Hepatocyte (in vitro differentiated cells): Measurements from ENCODE around the gene PRSS22. TPM values are rescaled to one million over a fixed set of nuclear protein-coding genes. Genes with fewer than 3 reads are reported as not detected.

Source experiments
- DNase-seq: peaks from one replicate; pipeline ENCODE4 v3.0.0-alpha.2; 2016; ENCODE audit warnings: low spot score
- H2AFZ ChIP-seq: fragments of 200-600 bp; sonication (generic); 2 replicates; pipeline ENCODE4 v1.6.0; 2016; ENCODE audit warnings: antibody characterized with exemption, mild to moderate bottlenecking
- H3K27ac ChIP-seq: fragments of 200-600 bp; sonication (generic); 2 replicates; pipeline ENCODE4 v1.5.1; 2016; ENCODE audit warnings: mild to moderate bottlenecking
- H3K27me3 ChIP-seq: fragments of 200-600 bp; sonication (generic); 2 replicates; pipeline ENCODE4 v1.6.1; 2016
- H3K36me3 ChIP-seq: fragments of 200-600 bp; sonication (generic); replicated peaks from 2 replicates; pipeline ENCODE4 v1.5.1; 2016; ENCODE audit warnings: low read depth; ENCODE audit not compliant: insufficient read depth
- H3K4me1 ChIP-seq: fragments of 200-600 bp; sonication (generic); 2 replicates; pipeline ENCODE4 v1.5.1; 2016; ENCODE audit warnings: mild to moderate bottlenecking, moderate library complexity; ENCODE audit not compliant: insufficient read depth
- H3K4me2 ChIP-seq: fragments of 200-600 bp; sonication (generic); 2 replicates; pipeline ENCODE4 v1.6.0; 2016
- H3K4me3 ChIP-seq: fragments of 200-600 bp; sonication (generic); 2 replicates; pipeline ENCODE4 v1.5.1; 2016; ENCODE audit warnings: mild to moderate bottlenecking
- H3K79me2 ChIP-seq: fragments of 200-600 bp; sonication (generic); 2 replicates; pipeline ENCODE4 v1.6.0; 2017; ENCODE audit warnings: mild to moderate bottlenecking
- H3K9me2 ChIP-seq: fragments of 200-600 bp; sonication (generic); replicated peaks from 2 replicates; pipeline ENCODE4 v1.6.0; 2017; ENCODE audit warnings: mild to moderate bottlenecking; ENCODE audit not compliant: insufficient read depth
- H3K9me3 ChIP-seq: fragments of 200-600 bp; sonication (generic); 2 replicates; pipeline ENCODE4 v1.5.1; 2016; ENCODE audit warnings: low read depth, mild to moderate bottlenecking
- H4K20me1 ChIP-seq: fragments of 200-600 bp; sonication (generic); 2 replicates; pipeline ENCODE4 v1.6.0; 2016; ENCODE audit warnings: mild to moderate bottlenecking; ENCODE audit not compliant: insufficient read depth, poor library complexity, severe bottlenecking
- EZH2 ChIP-seq: fragments of 200-600 bp; sonication (generic); IDR thresholded peaks from 2 replicates; pipeline ENCODE4 v1.6.1; 2016; ENCODE audit warnings: antibody characterized with exemption, mild to moderate bottlenecking, borderline replicate concordance
- EZH2phosphoT487 ChIP-seq: fragments of 200-600 bp; sonication (generic); IDR thresholded peaks from one replicate; pipeline ENCODE4 v1.6.1; 2018; ENCODE audit warnings: antibody characterized with exemption, mild to moderate bottlenecking, low read depth, moderate library complexity; ENCODE audit not compliant: unreplicated experiment, severe bottlenecking
- WGBS: methylation state at CpG from one replicate; pipeline ENCODE4 v1.1.6; 2016; ENCODE audit warnings: low lambda C conversion rate; ENCODE audit errors: missing lambda C conversion rate; 5-methylcytosine and 5-hydroxymethylcytosine counted together
- polyA plus RNA-seq: library from polyadenylated mRNA; unstranded; fragments of >200 nt; fragmentation: Nextera tagmentation; extraction: Ambion mirVana; gene quantifications from 2 replicates; pipeline ENCODE4 v1.2.1, GENCODE V29; 2016
- total RNA-seq: library from RNA; depleted of rRNA; stranded (reverse); fragments of >200 nt; gene quantifications from 2 replicates; pipeline ENCODE4 v1.2.3, GENCODE V29; 2014
- TF ChIP-seq, protein P1 (sequence below): fragments of 200-600 bp; sonication (generic); IDR thresholded peaks from 2 replicates; pipeline ENCODE4 v1.5.1; 2016; ENCODE audit warnings: antibody characterized with exemption, mild to moderate bottlenecking; ENCODE audit not compliant: poor library complexity

The PRSS22 gene
- total and polyA plus RNA-seq, 2 experiments from 2014 or later: 60.2 to 66.3 TPM

DNA sequence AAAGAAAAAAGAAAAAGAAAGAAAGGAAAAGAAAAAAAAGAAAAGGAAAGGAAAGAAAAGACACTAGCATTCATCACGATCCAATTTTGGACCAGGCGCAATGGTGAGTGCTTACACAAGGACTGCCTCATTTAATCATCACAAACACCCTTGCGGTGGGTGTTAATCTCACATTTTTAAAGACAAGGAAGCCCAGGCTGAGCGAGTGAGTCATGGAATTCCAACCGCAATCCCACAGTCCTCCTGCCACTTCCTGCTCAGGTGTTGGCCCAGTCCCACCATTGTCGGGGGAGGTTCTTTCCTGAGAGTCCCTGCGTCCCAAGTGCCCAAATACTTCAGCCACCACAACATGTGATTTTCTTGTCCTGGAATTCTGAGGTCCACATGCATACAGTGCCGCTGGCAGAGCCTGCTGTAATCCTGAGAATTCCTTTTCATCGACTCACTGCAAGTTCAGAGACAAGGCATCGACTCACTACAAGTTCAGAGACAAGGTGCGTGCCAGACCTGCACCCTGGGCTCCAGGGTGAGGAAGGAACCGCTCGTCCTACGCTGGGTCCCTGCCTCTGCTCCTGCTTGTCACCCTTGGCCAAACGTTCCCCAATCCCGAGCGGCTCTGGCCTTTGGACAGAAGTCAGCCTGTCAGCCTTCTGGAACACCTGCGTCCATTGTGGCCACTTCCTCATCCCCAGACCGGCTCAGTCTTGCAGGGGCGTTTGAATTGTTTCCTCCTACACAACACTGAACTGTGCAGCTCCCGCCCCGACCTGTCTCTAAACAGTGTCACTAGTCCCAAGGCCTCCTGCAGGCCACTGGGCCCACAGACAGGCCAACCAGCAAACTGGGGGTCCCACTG is 22.1 kb downstream of the PRSS22 start:
- Histone ChIP-seq H3K9me3 (no peaks in the 10 kb centered on the region), H3K4me1 (peaks cover 5% of the 10 kb centered on the region), H3K4me3 (no peak overlapping the region), H3K27ac (peak overlapping the region; percentile 76), H3K27me3 (no peaks in the 10 kb centered on the region), H3K9me2 (no peaks in the 10 kb centered on the region), H4K20me1 (no peaks in the 10 kb centered on the region), H3K36me3 (no peaks in the 10 kb centered on the region), H2AFZ (no peak overlapping the region), H3K4me2 (peak overlapping the region; percentile 36), H3K79me2 (no peaks in the 10 kb centered on the region)
- TF ChIP-seq EZH2phosphoT487 (no peak), EZH2 (no peak)
- TF ChIP-seq, protein P1, sequence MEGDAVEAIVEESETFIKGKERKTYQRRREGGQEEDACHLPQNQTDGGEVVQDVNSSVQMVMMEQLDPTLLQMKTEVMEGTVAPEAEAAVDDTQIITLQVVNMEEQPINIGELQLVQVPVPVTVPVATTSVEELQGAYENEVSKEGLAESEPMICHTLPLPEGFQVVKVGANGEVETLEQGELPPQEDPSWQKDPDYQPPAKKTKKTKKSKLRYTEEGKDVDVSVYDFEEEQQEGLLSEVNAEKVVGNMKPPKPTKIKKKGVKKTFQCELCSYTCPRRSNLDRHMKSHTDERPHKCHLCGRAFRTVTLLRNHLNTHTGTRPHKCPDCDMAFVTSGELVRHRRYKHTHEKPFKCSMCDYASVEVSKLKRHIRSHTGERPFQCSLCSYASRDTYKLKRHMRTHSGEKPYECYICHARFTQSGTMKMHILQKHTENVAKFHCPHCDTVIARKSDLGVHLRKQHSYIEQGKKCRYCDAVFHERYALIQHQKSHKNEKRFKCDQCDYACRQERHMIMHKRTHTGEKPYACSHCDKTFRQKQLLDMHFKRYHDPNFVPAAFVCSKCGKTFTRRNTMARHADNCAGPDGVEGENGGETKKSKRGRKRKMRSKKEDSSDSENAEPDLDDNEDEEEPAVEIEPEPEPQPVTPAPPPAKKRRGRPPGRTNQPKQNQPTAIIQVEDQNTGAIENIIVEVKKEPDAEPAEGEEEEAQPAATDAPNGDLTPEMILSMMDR: no peak
- peak; percentile 70 for DNase-seq
- 46% methylated on average over 22 of the region's 22 CpGs for WGBS

DNA sequence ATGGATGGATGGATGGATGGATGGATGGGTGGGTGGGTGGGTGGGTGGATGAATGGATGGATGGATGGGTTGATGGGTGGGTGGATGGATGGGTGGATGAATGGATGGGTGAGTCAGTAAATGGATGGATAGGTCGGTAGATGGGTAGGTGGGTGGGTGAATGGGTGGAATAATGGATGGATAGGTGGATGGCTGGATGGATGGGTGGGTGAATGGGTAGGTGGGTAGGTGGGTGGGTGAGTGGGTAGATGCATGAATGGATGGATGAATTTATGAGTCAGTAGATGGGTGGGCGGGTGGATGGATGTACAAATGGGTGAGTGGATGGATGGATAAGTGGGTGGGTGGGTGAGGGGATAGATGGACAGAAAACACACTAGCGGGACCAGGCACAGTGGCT is 23.0 kb downstream of the PRSS22 start:
- Histone ChIP-seq H3K27ac (peak overlapping the region; percentile 76), H3K79me2 (no peaks in the 10 kb centered on the region), H3K4me2 (no peak overlapping the region), H4K20me1 (no peaks in the 10 kb centered on the region), H3K36me3 (no peaks in the 10 kb centered on the region), H2AFZ (no peak overlapping the region), H3K9me3 (no peaks in the 10 kb centered on the region), H3K9me2 (no peaks in the 10 kb centered on the region), H3K4me3 (no peak overlapping the region), H3K4me1 (peaks cover 9% of the 10 kb centered on the region), H3K27me3 (no peaks in the 10 kb centered on the region)
- no peak for DNase-seq
- TF ChIP-seq, protein P1: no peak
- TF ChIP-seq EZH2 (no peak), EZH2phosphoT487 (no peak)
- 100% methylated on average over 1 of the region's 3 CpGs for WGBS

DNA sequence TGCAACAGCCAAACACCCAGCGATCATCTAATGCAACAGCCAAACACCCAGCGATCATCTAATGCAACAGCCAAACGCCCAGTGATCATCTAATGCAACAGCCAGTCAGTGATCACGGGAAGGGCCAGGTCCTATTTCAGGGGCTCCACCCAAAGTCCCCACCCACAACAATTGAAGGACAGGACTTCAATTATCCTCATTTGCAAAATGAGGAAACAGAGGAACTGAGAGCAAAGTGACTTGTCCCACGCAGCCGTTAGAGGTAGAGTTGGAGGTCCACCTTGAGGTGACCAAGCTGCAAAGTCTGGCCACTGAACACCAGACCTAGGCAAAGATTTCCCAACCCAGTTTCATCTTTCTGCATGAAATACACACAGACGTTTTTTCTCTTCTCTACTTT is 24.2 kb downstream of the PRSS22 start:
- DNase-seq: no peak
- H3K36me3 ChIP-seq: no peaks in the 10 kb centered on the region
- H3K4me3 ChIP-seq: no peak overlapping the region
- H3K4me1 ChIP-seq: peaks cover 13% of the 10 kb centered on the region
- no peaks in the 10 kb centered on the region for H4K20me1 ChIP-seq
- no peaks in the 10 kb centered on the region for H3K79me2 ChIP-seq
- no peak overlapping the region for H3K27ac ChIP-seq
- WGBS: 71% methylated on average over 7 of the region's 7 CpGs
- no peaks in the 10 kb centered on the region for H3K27me3 ChIP-seq
- no peak overlapping the region for H2AFZ ChIP-seq
- H3K9me2 ChIP-seq: no peaks in the 10 kb centered on the region
- no peak for TF ChIP-seq EZH2
- TF ChIP-seq EZH2phosphoT487: no peak
- TF ChIP-seq, protein P1: no peak
- no peaks in the 10 kb centered on the region for H3K9me3 ChIP-seq
- no peak overlapping the region for H3K4me2 ChIP-seq
